Measurements from ENCODE around the gene PCARE. TPM values are rescaled to one million over a fixed set of nuclear protein-coding genes. Genes with fewer than 3 reads are reported as not detected.

PCARE gene
- total RNA-seq, 4 donors from 2014 or later, result 0.20 to 0.30 (median 0.21) TPM

DNA sequence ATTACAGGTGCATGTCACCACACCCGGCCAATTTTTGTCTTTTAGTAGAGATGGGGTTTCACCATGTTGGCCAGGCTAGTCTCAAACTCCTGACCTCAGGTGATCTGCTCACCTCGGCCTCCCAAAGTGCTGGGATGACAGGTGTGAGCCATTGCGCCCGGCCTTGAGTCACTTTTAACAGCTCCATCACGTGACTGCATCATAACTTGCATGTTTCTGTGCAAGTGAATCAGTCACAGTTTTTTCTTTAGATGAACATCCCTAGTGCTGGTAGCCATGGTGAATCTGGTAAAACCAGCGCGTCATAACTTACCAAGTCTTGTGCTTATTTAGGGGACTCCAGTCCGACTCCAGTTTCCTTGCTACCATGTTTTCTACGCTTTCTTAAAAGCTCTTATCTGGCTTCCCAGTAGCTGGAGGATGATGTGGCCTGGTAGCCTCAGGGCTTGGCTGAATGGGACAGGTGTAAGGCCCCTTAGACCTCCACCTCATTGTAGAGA lies 33.1 kb downstream of the PCARE start:
- 88 to 98% methylated on average over 9 of the region's 9 CpGs for whole genome bisulfite sequencing, 2 donors
- Histone ChIP-seq H3K4me3 (no peak overlapping the region), H3K9me3 (no peaks in the 10 kb centered on the region), H3K27me3 (no peaks in the 10 kb centered on the region), H3K36me3 (no peaks in the 10 kb centered on the region), H3K4me1 (peaks cover 0 to 7% (median 0%) of the 10 kb centered on the region in 4 donors), H3K27ac (no peak overlapping the region)
- TF ChIP-seq EP300 (IDR thresholded peaks at IDR 0.05), result no peak
- TF ChIP-seq POLR2A (IDR thresholded peaks at IDR 0.05), result no peak
- no peak for TF ChIP-seq CTCF (IDR thresholded peaks at IDR 0.05)
- DNase-seq (ENCODE audit: low spot score in 2 of 2), result no peak

- no peaks in the 10 kb centered on the region for H3K36me3 ChIP-seq
- no peaks in the 10 kb centered on the region for H3K9me3 ChIP-seq
- H3K27me3 ChIP-seq, result no peaks in the 10 kb centered on the region
- H3K27ac ChIP-seq, result no peak overlapping the region
- TF ChIP-seq EP300 (IDR thresholded peaks at IDR 0.05) (no peak), CTCF (IDR thresholded peaks at IDR 0.05) (no peak), POLR2A (IDR thresholded peaks at IDR 0.05) (no peak)
- peaks cover 0 to 7% (median 0%) of the 10 kb centered on the region in 4 donors for H3K4me1 ChIP-seq
- 69 to 78% methylated on average over 6 of the region's 6 CpGs for WGBS, 2 donors
- H3K4me3 ChIP-seq, result no peak overlapping the region
- DNase-seq (ENCODE audit: low spot score in 2 of 2), result no peak
Measured at GRCh38 chr2:29040552-29040951, 33.8 kb downstream of the PCARE start.

- no peaks in the 10 kb centered on the region for H3K9me3 ChIP-seq
- no peak overlapping the region for H3K4me3 ChIP-seq
- TF ChIP-seq EP300 (IDR thresholded peaks at IDR 0.05), result no peak
- no peak for TF ChIP-seq POLR2A (IDR thresholded peaks at IDR 0.05)
- TF ChIP-seq CTCF (IDR thresholded peaks at IDR 0.05), result no peak
- no peak overlapping the region for H3K27ac ChIP-seq
- peaks cover 0 to 7% (median 0%) of the 10 kb centered on the region in 4 donors for H3K4me1 ChIP-seq
- no peaks in the 10 kb centered on the region for H3K36me3 ChIP-seq
- no peak for DNase-seq (ENCODE audit: low spot score in 2 of 2)
- no peaks in the 10 kb centered on the region for H3K27me3 ChIP-seq
- WGBS, 2 donors, result 72 to 75% methylated on average over 4 of the region's 4 CpGs
Measured at GRCh38 chr2:29039718-29040480, 34.4 kb downstream of the PCARE start.

DNA sequence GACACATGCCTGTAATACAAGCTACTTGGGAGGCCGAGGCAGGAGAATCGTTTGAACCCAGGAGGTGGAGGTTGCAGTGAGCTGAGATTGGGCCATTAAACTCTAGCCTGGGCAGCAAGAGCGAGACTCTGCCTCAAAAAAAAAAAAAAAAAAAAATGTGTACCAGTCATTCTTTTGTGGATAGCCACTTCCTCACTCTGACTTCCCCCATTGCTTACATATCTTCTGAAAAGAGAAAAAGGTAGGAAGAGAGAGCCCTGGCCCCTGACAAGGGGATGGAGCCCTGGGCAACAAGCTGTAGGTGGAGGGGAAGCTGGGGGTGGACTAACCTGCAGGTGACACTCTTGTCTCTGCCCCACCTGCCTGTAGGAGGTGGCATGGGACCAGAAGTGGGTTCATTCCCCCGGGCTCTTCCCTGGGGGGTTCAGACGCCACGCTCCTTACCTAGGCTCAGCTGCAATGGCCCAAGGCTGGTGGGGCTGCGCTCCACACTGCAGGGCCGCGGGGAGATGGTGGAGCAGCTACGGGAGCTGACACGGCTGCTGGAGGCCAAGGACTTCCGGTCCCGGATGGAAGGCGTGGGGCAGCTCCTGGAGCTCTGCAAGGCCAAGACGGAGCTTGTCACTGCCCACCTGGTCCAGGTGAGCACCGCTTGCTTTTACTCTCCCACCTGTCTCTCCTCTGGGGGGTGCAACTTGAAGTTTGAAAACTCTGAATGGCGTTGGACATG lies 39.1 kb downstream of the PCARE start:
- no peaks in the 10 kb centered on the region for H3K36me3 ChIP-seq
- H3K9me3 ChIP-seq, result no peaks in the 10 kb centered on the region
- 92 to 95% methylated on average over 17 of the region's 17 CpGs for whole genome bisulfite sequencing, 2 donors
- H3K27ac ChIP-seq, result no peak overlapping the region
- no peak overlapping the region for H3K4me3 ChIP-seq
- H3K27me3 ChIP-seq, result no peaks in the 10 kb centered on the region
- TF ChIP-seq CTCF (IDR thresholded peaks at IDR 0.05) (no peak), POLR2A (IDR thresholded peaks at IDR 0.05) (no peak), EP300 (IDR thresholded peaks at IDR 0.05) (no peak)
- peaks cover 0 to 4% (median 0%) of the 10 kb centered on the region in 4 donors for H3K4me1 ChIP-seq
- no peak for DNase-seq (ENCODE audit: low spot score in 2 of 2)

DNA sequence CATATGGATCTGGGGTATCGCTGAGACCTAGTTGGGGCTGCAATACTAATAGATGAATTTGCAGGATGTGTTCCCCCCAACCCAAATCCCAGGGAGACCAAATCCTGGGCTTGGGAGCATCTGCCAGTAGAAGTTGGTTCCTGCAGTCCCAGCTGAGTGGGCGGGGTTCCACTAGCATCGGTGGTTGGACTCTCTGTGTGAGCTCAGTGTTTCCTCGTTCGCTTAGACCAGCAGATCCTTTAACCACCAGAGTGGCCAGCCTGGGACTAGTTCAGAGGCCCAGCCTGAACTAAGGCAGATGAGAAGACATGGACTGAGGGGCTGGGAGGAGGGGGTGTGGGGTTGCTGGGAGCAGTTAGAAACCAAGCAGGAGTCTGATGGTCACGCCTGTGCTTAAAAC lies 40.7 kb downstream of the PCARE start:
- no peaks in the 10 kb centered on the region for H3K9me3 ChIP-seq
- H3K27me3 ChIP-seq, result no peaks in the 10 kb centered on the region
- no peaks in the 10 kb centered on the region for H3K36me3 ChIP-seq
- H3K4me3 ChIP-seq, result no peak overlapping the region
- H3K27ac ChIP-seq, result no peak overlapping the region
- no peak for DNase-seq (ENCODE audit: low spot score in 2 of 2)
- H3K4me1 ChIP-seq, result peaks cover 0 to 4% (median 0%) of the 10 kb centered on the region in 4 donors
- TF ChIP-seq CTCF (IDR thresholded peaks at IDR 0.05) (no peak), EP300 (IDR thresholded peaks at IDR 0.05) (no peak), POLR2A (IDR thresholded peaks at IDR 0.05) (no peak)
- WGBS, 2 donors, result 63 to 70% methylated on average over 5 to 6 of the region's 6 CpGs
